Vagina (tissue), 2 donors: ENCODE data around the gene COL18A1. TPM values are rescaled to one million over a fixed set of nuclear protein-coding genes. Genes with fewer than 3 reads are reported as not detected.
A peak's percentile ranks its signal among the peaks of the same experiment; 100 is the strongest.

Experiments used
- DNase-seq, 2 donors: peaks; one replicate each; pipeline ENCODE4 v3.0.0-alpha.2; 2017; ENCODE audit errors: extremely low spot score in 2 of 2
- H3K27ac ChIP-seq: fragments of 200-600 bp; sonication (generic); one replicate; pipeline ENCODE4 v1.5.1; 2019
- H3K27me3 ChIP-seq: fragments of 200-600 bp; sonication (generic); one replicate; pipeline ENCODE4 v1.5.1; 2019
- H3K36me3 ChIP-seq, 2 donors: fragments of 200-600 bp; sonication (generic); one replicate each; pipeline ENCODE4 v1.5.1; 2017 to 2019
- H3K4me1 ChIP-seq: fragments of 200-600 bp; sonication (generic); one replicate; pipeline ENCODE4 v1.5.1; 2019
- H3K4me3 ChIP-seq, 2 donors: fragments of 200-600 bp; sonication (generic); 1 replicate in 1 of 2; 2 replicates in 1 of 2; pipeline ENCODE4 v1.5.1; 2016 to 2019
- H3K9me3 ChIP-seq: fragments of 200-600 bp; sonication (generic); one replicate; pipeline ENCODE4 v1.5.1; 2019
- POLR2A ChIP-seq, 2 donors: fragments of 450-650 bp; IDR thresholded peaks; one replicate each; pipeline ENCODE4 v1.6.1; 2017; ENCODE audit warnings: antibody characterized with exemption in 2 of 2, mild to moderate bottlenecking in 2 of 2, moderate library complexity in 2 of 2
- POLR2AphosphoS5 ChIP-seq, 2 donors: sonication (generic); formaldehyde crosslinking; IDR thresholded peaks; one replicate each; pipeline ENCODE4 v1.9.0; 2017; ENCODE audit warnings: antibody characterized with exemption in 2 of 2, mild to moderate bottlenecking in 2 of 2, low read depth in 1 of 2; ENCODE audit not compliant: insufficient read depth in 1 of 2
- intact Hi-C: fragments of 100-400 bp; cut with DNase I; formaldehyde crosslinking; loops from one replicate; pipeline ENCODE4 v1.15.1; 2023
- total RNA-seq: library from RNA; depleted of rRNA; stranded (reverse); fragments of >200 nt; gene quantifications from one replicate; pipeline ENCODE4 v1.2.3, GENCODE V29; 2016
- TF ChIP-seq, protein P1 (sequence below), 3 experiments: fragments of 450-650 bp in 2 of 3; fragments of 200-600 bp in 1 of 3; sonication (generic) in 1 of 3; IDR thresholded peaks; one replicate each; pipeline ENCODE4 v1.5.1; 2017 to 2019; ENCODE audit warnings: antibody characterized with exemption in 3 of 3, mild to moderate bottlenecking in 2 of 3, moderate library complexity in 2 of 3

COL18A1 gene
- total RNA-seq, 1 donor from 2014 or later = 86.7 TPM

DNA sequence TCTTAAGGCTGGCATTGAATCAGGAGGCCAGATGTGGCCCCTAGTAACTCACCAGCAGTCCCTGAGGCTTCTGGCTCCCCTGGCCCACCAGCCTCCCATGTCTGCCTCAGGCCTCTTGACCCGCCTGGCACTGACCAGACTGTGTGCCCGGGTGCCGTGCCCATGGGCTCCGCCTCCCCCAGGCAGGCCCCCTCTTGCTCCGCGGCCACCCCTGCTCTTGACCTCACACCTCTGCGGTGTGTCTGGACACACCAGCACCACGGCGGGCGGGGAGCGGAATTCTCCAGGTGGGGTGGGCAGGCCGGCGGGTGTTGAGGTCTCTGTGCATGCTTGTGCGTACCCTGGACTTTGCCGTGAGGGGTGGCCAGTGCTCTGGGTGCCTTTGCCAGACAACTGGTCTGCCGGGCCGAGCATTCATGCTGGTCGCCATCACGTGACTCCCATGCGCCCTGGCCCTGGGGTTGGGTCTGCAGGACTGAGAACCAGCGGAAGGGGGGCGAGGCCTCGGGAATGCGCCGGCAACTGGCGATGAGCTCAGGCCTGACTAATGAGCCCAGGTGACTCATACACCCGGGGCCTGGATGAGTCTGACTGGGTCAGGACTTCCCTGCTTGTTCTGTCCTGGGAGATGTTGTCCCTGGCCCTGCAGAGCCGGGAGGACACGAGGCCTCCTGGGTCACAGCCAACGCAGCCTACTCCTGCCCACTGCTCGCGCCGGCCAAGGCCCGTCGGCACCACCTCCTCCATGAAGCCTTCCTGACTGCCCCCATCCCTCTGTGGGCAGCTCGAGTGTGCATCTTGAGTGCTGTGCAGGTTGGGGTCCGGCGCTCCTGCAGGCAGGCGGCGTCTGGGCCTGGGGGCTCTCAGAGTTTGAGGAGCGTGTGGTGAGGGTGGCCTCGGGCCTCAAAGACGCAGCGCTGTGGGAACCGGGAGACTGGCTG lies 22.6 kb downstream of the COL18A1 start:
- Histone ChIP-seq H3K27ac (peak overlapping the region; percentile 94), H3K9me3 (no peaks in the 10 kb centered on the region), H3K4me3 (no peak overlapping the region), H3K36me3 (no peaks in the 10 kb centered on the region), H3K4me1 (peaks cover 54% of the 10 kb centered on the region), H3K27me3 (no peaks in the 10 kb centered on the region)
- DNase-seq = peak in 1 of 2 donors; percentile 97
- peak; percentile 74 to 94 for TF ChIP-seq POLR2AphosphoS5 (IDR thresholded peaks at IDR 0.05; ENCODE audit: insufficient read depth in 1 of 2, low read depth in 1 of 2)
- no peak for TF ChIP-seq POLR2A (IDR thresholded peaks at IDR 0.05)
- intact Hi-C loops = no loop called here

DNA sequence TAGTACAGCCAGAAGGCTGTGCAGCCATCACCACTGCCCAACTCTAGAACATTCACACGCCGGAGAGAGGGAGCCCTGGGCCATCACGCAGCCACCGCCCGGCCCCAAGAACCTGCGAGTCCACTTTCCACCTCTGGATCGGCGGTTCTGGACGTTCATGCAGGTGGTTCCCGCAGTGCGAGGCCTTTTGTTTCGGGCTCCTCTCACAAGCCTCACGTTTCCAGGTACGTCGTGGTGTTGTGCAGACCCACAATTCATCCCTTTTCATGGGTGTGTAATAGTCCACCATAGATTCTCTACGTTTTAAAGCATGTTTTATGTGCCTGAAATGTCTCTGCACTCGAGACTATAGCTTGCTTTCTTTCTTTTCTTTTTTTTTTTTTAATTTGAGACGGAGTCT lies 23.6 kb downstream of the COL18A1 start:
- Histone ChIP-seq H3K9me3 (no peaks in the 10 kb centered on the region), H3K27me3 (no peaks in the 10 kb centered on the region), H3K36me3 (no peaks in the 10 kb centered on the region), H3K4me1 (peaks cover 63% of the 10 kb centered on the region), H3K27ac (peak overlapping the region; percentile 94), H3K4me3 (no peak overlapping the region)
- intact Hi-C loops = no loop called here
- TF ChIP-seq, protein P1, sequence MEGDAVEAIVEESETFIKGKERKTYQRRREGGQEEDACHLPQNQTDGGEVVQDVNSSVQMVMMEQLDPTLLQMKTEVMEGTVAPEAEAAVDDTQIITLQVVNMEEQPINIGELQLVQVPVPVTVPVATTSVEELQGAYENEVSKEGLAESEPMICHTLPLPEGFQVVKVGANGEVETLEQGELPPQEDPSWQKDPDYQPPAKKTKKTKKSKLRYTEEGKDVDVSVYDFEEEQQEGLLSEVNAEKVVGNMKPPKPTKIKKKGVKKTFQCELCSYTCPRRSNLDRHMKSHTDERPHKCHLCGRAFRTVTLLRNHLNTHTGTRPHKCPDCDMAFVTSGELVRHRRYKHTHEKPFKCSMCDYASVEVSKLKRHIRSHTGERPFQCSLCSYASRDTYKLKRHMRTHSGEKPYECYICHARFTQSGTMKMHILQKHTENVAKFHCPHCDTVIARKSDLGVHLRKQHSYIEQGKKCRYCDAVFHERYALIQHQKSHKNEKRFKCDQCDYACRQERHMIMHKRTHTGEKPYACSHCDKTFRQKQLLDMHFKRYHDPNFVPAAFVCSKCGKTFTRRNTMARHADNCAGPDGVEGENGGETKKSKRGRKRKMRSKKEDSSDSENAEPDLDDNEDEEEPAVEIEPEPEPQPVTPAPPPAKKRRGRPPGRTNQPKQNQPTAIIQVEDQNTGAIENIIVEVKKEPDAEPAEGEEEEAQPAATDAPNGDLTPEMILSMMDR (IDR thresholded peaks at IDR 0.05) = no peak
- no peak for TF ChIP-seq POLR2A (IDR thresholded peaks at IDR 0.05)
- no peak for TF ChIP-seq POLR2AphosphoS5 (IDR thresholded peaks at IDR 0.05; ENCODE audit: insufficient read depth in 1 of 2, low read depth in 1 of 2)
- DNase-seq = no peak

DNA sequence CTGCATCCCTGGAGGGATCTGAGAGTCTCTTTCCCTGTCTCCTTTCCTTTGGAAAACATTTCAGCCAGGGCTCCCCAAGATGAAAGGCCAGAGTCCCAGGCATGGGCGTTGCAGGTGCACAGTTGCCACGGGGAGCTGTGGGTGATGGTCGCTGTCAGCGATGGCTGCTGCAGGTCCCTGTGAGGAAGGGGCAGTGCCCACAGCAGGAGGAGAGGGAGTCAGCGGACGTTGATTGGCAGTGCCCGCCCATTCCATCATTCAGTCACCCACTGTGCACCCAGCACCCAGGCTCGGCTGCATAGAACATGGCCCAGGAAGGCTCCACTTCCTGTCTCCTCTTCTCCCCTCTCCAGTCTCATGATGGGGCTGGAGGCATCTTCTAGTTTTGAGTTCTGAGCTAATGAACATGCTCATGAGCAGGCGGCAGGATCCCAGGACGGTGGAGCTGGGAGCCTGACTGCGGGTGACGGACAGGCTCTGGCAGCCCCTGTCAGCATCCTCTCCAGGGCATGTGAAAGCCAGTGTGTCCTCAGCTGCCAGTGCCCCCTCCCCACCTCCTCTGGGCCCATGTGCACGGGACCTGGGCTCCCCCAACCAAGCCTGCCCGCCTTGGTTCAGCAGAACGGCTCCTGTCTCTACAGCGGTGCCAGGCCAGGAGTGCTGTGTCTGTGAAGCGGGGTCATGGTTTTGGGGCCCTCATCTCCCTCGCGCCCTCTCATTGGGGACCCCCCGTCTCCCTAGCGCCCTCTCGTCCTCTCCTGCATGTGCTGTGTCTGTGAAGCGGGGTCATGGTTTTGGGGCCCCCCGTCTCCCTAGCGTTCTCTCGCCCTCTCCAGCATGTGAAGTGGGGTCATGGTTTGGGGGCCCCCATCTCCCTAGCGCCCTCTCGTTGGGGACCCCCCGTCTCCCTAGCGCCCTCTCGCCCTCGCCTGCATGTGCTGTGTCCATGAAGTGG lies 24.5 kb downstream of the COL18A1 start:
- no peaks in the 10 kb centered on the region for H3K9me3 ChIP-seq
- H3K27me3 ChIP-seq = no peaks in the 10 kb centered on the region
- H3K27ac ChIP-seq = peak overlapping the region; percentile 82
- peaks cover 72% of the 10 kb centered on the region for H3K4me1 ChIP-seq
- no peaks in the 10 kb centered on the region for H3K36me3 ChIP-seq
- DNase-seq = no peak
- no peak overlapping the region for H3K4me3 ChIP-seq
- TF ChIP-seq POLR2AphosphoS5 (IDR thresholded peaks at IDR 0.05; ENCODE audit: insufficient read depth in 1 of 2, low read depth in 1 of 2) = peak in 1 of 2 donors; percentile 9
- TF ChIP-seq, protein P1 (IDR thresholded peaks at IDR 0.05) = no peak
- intact Hi-C loops = no loop called here

DNA sequence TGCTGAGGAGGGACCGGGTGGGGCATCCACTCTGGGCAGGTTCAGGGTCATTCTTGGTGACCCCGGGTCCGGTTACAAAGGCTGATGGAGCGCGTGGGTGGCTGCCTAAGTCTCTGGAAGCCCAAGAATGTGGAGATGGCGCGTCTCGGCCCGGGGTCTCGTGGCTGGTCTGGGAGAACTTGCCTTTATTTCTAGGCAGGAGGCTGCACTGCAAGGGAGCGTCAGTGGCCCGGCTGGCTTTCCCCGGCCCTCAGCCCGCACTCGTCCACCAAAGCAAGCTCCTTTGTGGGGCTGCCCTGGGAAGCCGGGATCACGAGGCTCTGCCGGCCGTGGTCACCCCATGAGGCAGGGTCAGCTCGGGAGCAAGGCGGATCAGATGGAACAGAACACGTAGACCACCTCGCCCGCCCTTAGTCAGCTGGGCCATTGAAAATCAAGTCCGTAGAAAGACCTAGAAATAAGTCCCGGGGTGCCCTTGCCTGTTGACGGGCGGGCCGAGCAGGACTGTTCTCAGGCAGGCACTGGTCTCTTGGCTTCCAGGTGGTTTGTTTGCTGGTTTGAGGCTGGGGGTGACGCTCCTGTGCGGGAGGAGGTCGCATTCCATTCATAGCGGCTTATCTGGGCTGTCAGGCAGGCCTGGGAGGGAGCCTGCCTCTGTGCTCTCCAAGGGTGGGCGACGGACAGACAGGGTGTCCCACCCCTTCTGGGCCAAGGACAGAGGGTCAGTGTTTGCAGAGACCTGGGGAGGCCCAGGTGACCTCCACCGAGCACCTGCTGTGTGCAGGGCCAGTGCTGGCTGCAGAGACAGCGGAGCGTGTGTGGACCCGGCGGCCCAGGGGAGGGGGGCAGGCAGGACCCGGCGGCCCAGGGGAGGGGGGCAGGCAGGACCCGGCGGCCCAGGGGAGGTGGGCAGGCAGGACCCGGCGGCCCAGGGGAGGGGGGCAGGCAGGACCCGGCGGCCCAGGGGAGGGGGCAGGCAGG lies 25.8 kb downstream of the COL18A1 start:
- intact Hi-C loops = no loop called here
- DNase-seq = no peak
- Histone ChIP-seq H3K27ac (peak overlapping the region; percentile 82), H3K27me3 (no peaks in the 10 kb centered on the region), H3K4me3 (no peak overlapping the region), H3K4me1 (peaks cover 83% of the 10 kb centered on the region), H3K9me3 (no peaks in the 10 kb centered on the region), H3K36me3 (no peaks in the 10 kb centered on the region)
- TF ChIP-seq, protein P1 (IDR thresholded peaks at IDR 0.05) = no peak
- no peak for TF ChIP-seq POLR2AphosphoS5 (IDR thresholded peaks at IDR 0.05; ENCODE audit: insufficient read depth in 1 of 2, low read depth in 1 of 2)
- TF ChIP-seq POLR2A (IDR thresholded peaks at IDR 0.05) = no peak
